Lower lobe of right lung (tissue), 2 donors: ENCODE data around the gene CKAP5. TPM values are rescaled to one million over a fixed set of nuclear protein-coding genes. Genes with fewer than 3 reads are reported as not detected.

Experiments used
- ATAC-seq, 2 donors: fragments of 200-7000 bp; cut with Tn5 transposase; one replicate each; pipeline ENCODE4 v1.9.1; 2020 to 2022; ENCODE audit warnings: mild to moderate bottlenecking in 2 of 2, moderate library complexity in 2 of 2
- DNase-seq: peaks from one replicate; pipeline ENCODE4 v3.0.0-alpha.2; 2020
- H3K27ac ChIP-seq: fragments of 200-600 bp; one replicate; pipeline ENCODE4 v1.8.0; 2022
- H3K27me3 ChIP-seq: fragments of 200-600 bp; one replicate; pipeline ENCODE4 v1.8.0; 2022; ENCODE audit warnings: low read depth
- H3K36me3 ChIP-seq: fragments of 200-600 bp; one replicate; pipeline ENCODE4 v1.8.0; 2022; ENCODE audit warnings: mild to moderate bottlenecking
- H3K4me1 ChIP-seq: fragments of 200-600 bp; one replicate; pipeline ENCODE4 v1.8.0; 2022
- H3K4me3 ChIP-seq: fragments of 200-600 bp; one replicate; pipeline ENCODE4 v1.8.0; 2022; ENCODE audit warnings: mild to moderate bottlenecking
- H3K9me3 ChIP-seq: fragments of 200-600 bp; one replicate; pipeline ENCODE4 v1.8.0; 2022
- intact Hi-C: fragments of 100-400 bp; cut with DNase I; formaldehyde crosslinking; loops from one replicate; pipeline ENCODE4 v1.11.0; 2022
- total RNA-seq: library from RNA; stranded (reverse); fragmentation: NEBNext Ultra II Directional; extraction: Animal tissue kit (Norgen Biotek cat#: 25700); gene quantifications from one replicate; pipeline ENCODE4 v1.2.1, GENCODE V29; 2021
- TF ChIP-seq, protein P1 (sequence below): fragments of 200-600 bp; IDR thresholded peaks from one replicate; pipeline ENCODE4 v1.8.0; 2022; ENCODE audit warnings: antibody characterized with exemption, mild to moderate bottlenecking
- donor health status: DM: no; HTN: yes; CAD: no; lungs with severe emphysema.

Gene CKAP5
- total RNA-seq, 1 donor from 2014 or later = 59.7 TPM

DNA sequence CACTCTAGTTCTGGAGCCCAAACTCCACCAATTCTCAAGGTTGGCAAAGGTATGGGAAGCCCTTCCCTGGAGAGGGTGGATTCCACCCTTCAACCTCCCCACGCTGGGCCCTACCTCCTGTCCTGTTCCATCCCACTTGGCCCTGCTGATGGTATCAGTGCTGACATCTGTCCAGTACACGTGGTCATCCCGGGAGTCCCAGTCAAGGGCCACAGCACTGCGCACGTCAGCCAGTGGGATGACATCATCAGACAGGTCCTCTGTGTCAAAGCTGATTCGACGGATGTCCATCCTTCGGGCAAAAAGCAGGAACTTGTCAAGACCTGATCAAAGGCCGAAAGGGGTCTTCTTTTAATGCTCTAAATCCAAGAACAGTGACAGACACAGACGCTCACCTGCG, 40.1 kb upstream of the CKAP5 start:
- Histone ChIP-seq H3K27me3 (no peaks in the 10 kb centered on the region), H3K4me1 (no peaks in the 10 kb centered on the region), H3K27ac (no peak overlapping the region), H3K9me3 (no peaks in the 10 kb centered on the region), H3K36me3 (peaks cover 23% of the 10 kb centered on the region), H3K4me3 (no peak overlapping the region)
- DNase-seq = no peak
- intact Hi-C loops = loop anchor here (5.0 kb wide), 1 partner anchor 266 kb away; no protein-coding TSS in a partner anchor
- TF ChIP-seq, protein P1, sequence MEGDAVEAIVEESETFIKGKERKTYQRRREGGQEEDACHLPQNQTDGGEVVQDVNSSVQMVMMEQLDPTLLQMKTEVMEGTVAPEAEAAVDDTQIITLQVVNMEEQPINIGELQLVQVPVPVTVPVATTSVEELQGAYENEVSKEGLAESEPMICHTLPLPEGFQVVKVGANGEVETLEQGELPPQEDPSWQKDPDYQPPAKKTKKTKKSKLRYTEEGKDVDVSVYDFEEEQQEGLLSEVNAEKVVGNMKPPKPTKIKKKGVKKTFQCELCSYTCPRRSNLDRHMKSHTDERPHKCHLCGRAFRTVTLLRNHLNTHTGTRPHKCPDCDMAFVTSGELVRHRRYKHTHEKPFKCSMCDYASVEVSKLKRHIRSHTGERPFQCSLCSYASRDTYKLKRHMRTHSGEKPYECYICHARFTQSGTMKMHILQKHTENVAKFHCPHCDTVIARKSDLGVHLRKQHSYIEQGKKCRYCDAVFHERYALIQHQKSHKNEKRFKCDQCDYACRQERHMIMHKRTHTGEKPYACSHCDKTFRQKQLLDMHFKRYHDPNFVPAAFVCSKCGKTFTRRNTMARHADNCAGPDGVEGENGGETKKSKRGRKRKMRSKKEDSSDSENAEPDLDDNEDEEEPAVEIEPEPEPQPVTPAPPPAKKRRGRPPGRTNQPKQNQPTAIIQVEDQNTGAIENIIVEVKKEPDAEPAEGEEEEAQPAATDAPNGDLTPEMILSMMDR = no peak
- ATAC-seq = no peak

DNA sequence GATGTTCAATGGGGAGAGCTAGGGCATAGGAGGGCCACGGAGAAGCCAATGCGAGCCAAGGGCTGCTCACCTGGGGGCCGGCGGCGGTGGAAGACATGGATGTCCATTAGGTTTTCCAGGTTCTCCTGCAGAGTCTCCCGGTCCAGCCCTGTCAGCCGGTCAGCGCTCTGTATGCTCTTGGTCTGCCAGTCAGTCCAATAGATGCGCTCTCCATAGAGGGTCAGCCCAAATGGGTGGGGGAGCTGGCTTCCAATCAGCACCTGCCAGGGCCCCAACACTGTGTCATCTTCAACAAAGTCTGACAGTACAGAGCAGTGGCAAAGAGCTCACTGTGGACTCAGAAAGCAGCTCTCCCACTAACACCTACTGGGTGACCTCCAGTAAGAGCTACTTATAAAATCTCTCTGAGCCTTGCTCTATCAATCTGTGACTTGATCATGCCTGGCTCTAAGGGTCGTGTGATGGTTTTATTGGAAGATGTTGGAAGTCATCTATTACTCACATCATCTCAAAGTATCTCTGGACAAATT, 33.0 kb upstream of the CKAP5 start:
- peaks cover 19% of the 10 kb centered on the region for H3K36me3 ChIP-seq
- no peak for ATAC-seq
- no peaks in the 10 kb centered on the region for H3K9me3 ChIP-seq
- H3K27ac ChIP-seq = no peak overlapping the region
- intact Hi-C loops = no loop called here
- no peak for DNase-seq
- no peaks in the 10 kb centered on the region for H3K4me1 ChIP-seq
- TF ChIP-seq, protein P1 = no peak
- no peak overlapping the region for H3K4me3 ChIP-seq
- H3K27me3 ChIP-seq = no peaks in the 10 kb centered on the region

DNA sequence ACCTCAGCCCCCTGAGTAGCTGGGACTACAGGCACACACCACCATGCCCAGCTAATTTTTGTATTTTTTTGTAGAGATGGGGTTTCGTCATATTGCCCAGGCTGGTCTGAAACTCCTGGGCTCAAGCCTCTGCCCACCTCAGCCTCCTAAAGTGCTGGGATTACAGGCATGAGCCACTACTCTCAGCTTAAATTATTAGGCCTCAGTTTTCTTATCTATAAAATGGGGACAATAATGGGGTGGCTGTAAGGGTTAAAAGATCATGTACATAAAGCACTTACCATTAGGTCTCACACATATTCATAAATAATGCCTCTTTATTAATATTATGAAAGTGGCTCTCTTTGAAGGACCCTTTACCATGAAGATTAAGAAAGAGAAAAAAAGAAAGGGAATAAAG, 31.5 kb upstream of the CKAP5 start:
- no peaks in the 10 kb centered on the region for H3K27me3 ChIP-seq
- TF ChIP-seq, protein P1 = no peak
- H3K36me3 ChIP-seq = peaks cover 12% of the 10 kb centered on the region
- no peak overlapping the region for H3K27ac ChIP-seq
- no peaks in the 10 kb centered on the region for H3K9me3 ChIP-seq
- ATAC-seq = no peak
- intact Hi-C loops = no loop called here
- no peak for DNase-seq
- H3K4me3 ChIP-seq = no peak overlapping the region
- no peaks in the 10 kb centered on the region for H3K4me1 ChIP-seq

DNA sequence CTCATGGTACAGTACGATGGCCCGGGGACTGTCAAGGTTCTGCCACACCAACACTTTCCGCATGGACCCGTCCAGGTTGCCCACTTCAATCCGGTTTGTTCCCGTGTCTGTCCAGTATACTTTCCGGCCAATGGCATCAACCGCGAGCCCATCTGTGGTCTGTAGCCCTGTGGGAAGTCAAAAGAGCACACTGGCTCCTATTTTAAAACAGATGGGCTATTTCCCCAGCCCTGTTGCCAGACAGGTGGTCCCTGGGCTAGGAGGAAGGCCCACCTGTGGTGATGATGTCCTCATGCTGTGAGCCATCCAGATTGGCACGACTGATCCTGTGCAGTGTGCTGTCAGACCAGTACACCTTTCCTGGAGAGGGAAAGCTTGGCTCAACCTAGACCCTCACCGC, 30.4 kb upstream of the CKAP5 start:
- H3K27ac ChIP-seq = no peak overlapping the region
- DNase-seq = no peak
- H3K4me1 ChIP-seq = no peaks in the 10 kb centered on the region
- no peaks in the 10 kb centered on the region for H3K9me3 ChIP-seq
- no peak overlapping the region for H3K4me3 ChIP-seq
- intact Hi-C loops = no loop called here
- H3K36me3 ChIP-seq = peaks cover 12% of the 10 kb centered on the region
- no peaks in the 10 kb centered on the region for H3K27me3 ChIP-seq
- ATAC-seq = no peak
- TF ChIP-seq, protein P1 = no peak

DNA sequence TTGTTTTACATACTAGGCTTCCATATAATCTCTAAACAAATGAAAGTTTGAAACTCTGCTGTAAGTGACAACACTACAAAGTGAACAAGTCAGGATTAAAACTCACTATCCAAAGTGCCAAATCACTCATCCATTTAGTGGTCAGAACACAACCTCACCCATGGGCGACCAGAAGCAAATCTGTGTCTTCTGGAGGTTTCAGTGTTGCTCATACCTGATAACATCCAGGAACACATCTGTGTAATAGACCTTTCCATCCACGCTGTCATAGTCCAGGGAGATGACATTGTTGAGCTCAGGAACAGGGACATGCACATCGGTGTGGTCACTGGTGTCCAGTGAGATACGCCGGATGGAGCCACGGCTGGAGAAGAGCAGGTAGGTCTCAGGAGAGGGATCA, 28.5 kb upstream of the CKAP5 start:
- Histone ChIP-seq H3K27me3 (no peaks in the 10 kb centered on the region), H3K27ac (no peak overlapping the region), H3K9me3 (no peaks in the 10 kb centered on the region), H3K36me3 (peaks cover 12% of the 10 kb centered on the region), H3K4me1 (no peaks in the 10 kb centered on the region), H3K4me3 (no peak overlapping the region)
- DNase-seq (no peak), ATAC-seq (no peak)
- intact Hi-C loops = no loop called here
- TF ChIP-seq, protein P1 = no peak

DNA sequence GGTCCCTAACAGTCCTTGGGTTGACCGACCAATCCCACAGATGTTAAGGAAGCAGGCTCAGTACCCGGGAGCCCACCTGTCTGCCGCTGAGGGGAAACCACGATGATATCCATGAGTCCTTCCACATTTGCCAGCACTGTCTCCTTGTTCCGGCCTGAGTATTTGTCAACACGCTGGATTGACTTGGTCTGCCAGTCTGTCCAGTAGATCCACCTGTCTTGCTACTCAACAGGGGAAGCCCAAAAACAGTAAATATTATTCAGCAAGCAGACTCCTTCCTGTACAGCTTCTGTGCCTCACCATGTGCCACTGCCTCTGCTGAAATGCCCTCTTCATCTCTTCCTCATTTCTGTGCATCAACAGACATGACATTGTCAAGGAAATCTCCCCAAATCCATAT, 22.8 kb upstream of the CKAP5 start:
- H3K27me3 ChIP-seq = no peaks in the 10 kb centered on the region
- DNase-seq = no peak
- peaks cover 12% of the 10 kb centered on the region for H3K36me3 ChIP-seq
- no peaks in the 10 kb centered on the region for H3K9me3 ChIP-seq
- intact Hi-C loops = no loop called here
- no peak overlapping the region for H3K27ac ChIP-seq
- TF ChIP-seq, protein P1 = no peak
- no peak overlapping the region for H3K4me3 ChIP-seq
- H3K4me1 ChIP-seq = no peaks in the 10 kb centered on the region
- no peak for ATAC-seq
